WERI-Rb-1 (cell line): ENCODE data around the gene GSE1.

Experiments
- DNase-seq: peaks from one replicate; pipeline ENCODE4 v3.0.0-alpha.2; 2020
- H3K27ac ChIP-seq: fragments of 250-450 bp; sonication (Bioruptor Pico); 2 replicates; pipeline ENCODE4 v1.5.1; 2020; ENCODE audit warnings: mild to moderate bottlenecking, moderate library complexity
- H3K27me3 ChIP-seq: fragments of 250-450 bp; sonication (Bioruptor Pico); 2 replicates; pipeline ENCODE4 v1.5.1; 2021; ENCODE audit warnings: mild to moderate bottlenecking, low read depth, moderate library complexity; ENCODE audit not compliant: insufficient read depth, severe bottlenecking
- H3K36me3 ChIP-seq: fragments of 250-450 bp; sonication (Bioruptor Pico); 2 replicates; pipeline ENCODE4 v1.5.1; 2020; ENCODE audit warnings: mild to moderate bottlenecking, moderate library complexity
- H3K4me3 ChIP-seq: 2 replicates; pipeline ENCODE4 v1.5.1; 2011; ENCODE audit warnings: low read depth, mild to moderate bottlenecking, control low read depth, low read length
- H3K9me3 ChIP-seq: fragments of 250-450 bp; sonication (Bioruptor Pico); 2 replicates; pipeline ENCODE4 v1.5.1; 2021; ENCODE audit warnings: mild to moderate bottlenecking, moderate library complexity; ENCODE audit not compliant: severe bottlenecking
- CTCF ChIP-seq: IDR thresholded peaks from 2 replicates; pipeline ENCODE4 v1.5.1; 2011; ENCODE audit warnings: low read depth, mild to moderate bottlenecking, control low read depth, inconsistent platforms, low read length

Gene GSE1

GRCh38 chr16:85650844-85651628 lies 37.9 kb downstream of the GSE1 start:
- TF ChIP-seq CTCF = no peak
- H3K27me3 ChIP-seq = no peaks in the 10 kb centered on the region
- DNase-seq = peak; percentile 66
- no peaks in the 10 kb centered on the region for H3K9me3 ChIP-seq
- peak overlapping the region; percentile 95 for H3K27ac ChIP-seq
- H3K4me3 ChIP-seq = peak overlapping the region; percentile 3
- peaks cover 60% of the 10 kb centered on the region for H3K36me3 ChIP-seq

GRCh38 chr16:85651629-85652430 lies 38.7 kb downstream of the GSE1 start:
- peak overlapping the region; percentile 3; the same call in 1 of the 2 replicates for H3K4me3 ChIP-seq

GRCh38 chr16:85652431-85653221 lies 39.5 kb downstream of the GSE1 start:
- peak; percentile 88 for DNase-seq
- Histone ChIP-seq H3K27me3 (no peaks in the 10 kb centered on the region), H3K27ac (peak overlapping the region; percentile 95)

More at GRCh38 chr16:85651629-85652430, 38.7 kb downstream of the GSE1 start:
- Histone ChIP-seq H3K27ac (peak overlapping the region; percentile 95), H3K27me3 (no peaks in the 10 kb centered on the region), H3K9me3 (no peaks in the 10 kb centered on the region), H3K36me3 (peaks cover 62% of the 10 kb centered on the region)
- TF ChIP-seq CTCF = no peak
- DNase-seq = no peak

GRCh38 chr16:85653290-85653891 lies 40.3 kb downstream of the GSE1 start:
- H3K27ac ChIP-seq = peak overlapping the region; percentile 62
- H3K4me3 ChIP-seq = no peak overlapping the region
- no peaks in the 10 kb centered on the region for H3K27me3 ChIP-seq
- no peaks in the 10 kb centered on the region for H3K9me3 ChIP-seq
- TF ChIP-seq CTCF = no peak
- DNase-seq = no peak
- peaks cover 70% of the 10 kb centered on the region for H3K36me3 ChIP-seq

More at GRCh38 chr16:85652431-85653221, 39.5 kb downstream of the GSE1 start:
- no peaks in the 10 kb centered on the region for H3K9me3 ChIP-seq
- no peak for TF ChIP-seq CTCF
- H3K4me3 ChIP-seq = no peak overlapping the region
- H3K36me3 ChIP-seq = peaks cover 67% of the 10 kb centered on the region

GRCh38 chr16:85654251-85655095 lies 41.4 kb downstream of the GSE1 start:
- Histone ChIP-seq H3K27me3 (no peaks in the 10 kb centered on the region), H3K27ac (peak overlapping the region; percentile 62), H3K4me3 (no peak overlapping the region), H3K9me3 (no peaks in the 10 kb centered on the region), H3K36me3 (peaks cover 72% of the 10 kb centered on the region)
- no peak for DNase-seq
- TF ChIP-seq CTCF = no peak
